GM23248 (cell line): ENCODE data around the gene PAFAH1B1.

Experiments used
- EZH2 ChIP-seq: fragments of 200-600 bp; sonication (generic); IDR thresholded peaks from 2 replicates; pipeline ENCODE4 v1.6.1; 2018; ENCODE audit warnings: antibody characterized with exemption, mild to moderate bottlenecking; ENCODE audit not compliant: insufficient read depth, poor library complexity, severe bottlenecking
- EZH2phosphoT487 ChIP-seq: fragments of 200-600 bp; sonication (generic); IDR thresholded peaks from 2 replicates; pipeline ENCODE4 v1.6.1; 2018; ENCODE audit warnings: antibody characterized with exemption, moderate library complexity, mild to moderate bottlenecking, low read depth; ENCODE audit not compliant: insufficient read depth

DNA sequence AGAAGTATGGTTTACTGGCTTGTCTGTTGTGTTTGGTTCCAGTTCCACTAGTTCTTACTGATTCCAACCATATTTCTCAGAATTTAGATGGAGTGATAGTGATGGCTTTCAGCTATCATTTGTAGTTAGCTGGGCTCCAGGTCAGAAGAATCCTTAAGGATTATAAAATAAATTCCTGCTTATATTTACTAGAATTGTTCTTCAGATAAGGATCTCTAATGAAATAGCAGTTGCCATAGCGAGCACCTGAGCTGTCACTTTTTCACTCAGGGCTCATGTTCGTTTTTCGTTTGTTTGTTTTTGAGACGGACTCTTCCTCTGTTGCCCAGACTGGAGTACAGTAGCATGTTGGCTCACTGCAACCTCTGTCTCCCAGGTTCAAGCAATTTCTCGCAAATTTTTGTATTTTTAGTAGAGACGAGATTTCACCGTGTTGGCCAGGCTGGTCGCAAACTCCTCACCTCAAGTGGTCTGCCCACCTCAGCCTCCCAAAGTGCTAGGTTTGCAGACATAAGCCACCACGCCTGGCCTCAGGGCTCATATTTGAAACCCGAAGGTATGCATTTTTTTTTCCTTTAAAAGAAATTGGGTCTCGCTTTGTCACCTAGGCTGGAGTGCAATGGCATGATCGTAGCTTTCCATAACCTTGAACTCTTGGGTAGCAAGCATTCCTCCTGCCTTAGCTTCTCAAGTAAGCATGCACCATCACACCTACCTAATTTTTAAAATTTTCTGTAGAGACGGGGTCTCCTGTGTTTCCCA, 42.9 kb downstream of the PAFAH1B1 start:
- TF ChIP-seq EZH2: no peak
- TF ChIP-seq EZH2phosphoT487: no peak
